MV-4-11 (cell line): ENCODE results near the gene CT45A6.
"Not testable (repeated sequence)": the region's sequence is repeated elsewhere in the genome, so short reads cannot be mapped to it uniquely, and the experiment has no call there.

Source experiments
- DNase-seq: peaks from one replicate; lab custom pipeline; 2025; lab: John Stamatoyannopoulos, UW

The CT45A6 gene

GRCh38 chrX:135802687-135803086 lies at the start of gene CT45A6:
TSS of gene CT45A6 (minus strand) at chrX:135802787. CDS start at chrX:135798993, 3,794 bp downstream.
- DNase-seq = not testable (repeated sequence)

GRCh38 chrX:135837180-135837579 lies 34.6 kb upstream of the CT45A6 start, which contains the start of gene CT45A7:
TSS of gene CT45A7 (minus strand) at chrX:135837280. CDS start at chrX:135833533, 3,747 bp downstream.
- DNase-seq = not testable (repeated sequence)

- not testable (repeated sequence) for DNase-seq
Measured at GRCh38 chrX:135819912-135820311, 17.3 kb upstream of the CT45A6 start, which contains the start of gene CT45A2. TSS of gene CT45A2 (minus strand) at chrX:135820012. CDS start at chrX:135816265, 3,747 bp downstream.

- DNase-seq = not testable (repeated sequence)
Measured at GRCh38 chrX:135785403-135785802, 17.2 kb downstream of the CT45A6 start, which contains the start of gene CT45A5. TSS of gene CT45A5 (minus strand) at chrX:135785503. CDS start at chrX:135781729, 3,774 bp downstream.

GRCh38 chrX:135768091-135768490 lies 34.5 kb downstream of the CT45A6 start, which contains the start of gene CT45A3:
TSS of gene CT45A3 (minus strand) at chrX:135768191. CDS start at chrX:135764444, 3,747 bp downstream.
- DNase-seq = not testable (repeated sequence)

- DNase-seq = not testable (repeated sequence)
Measured at GRCh38 chrX:135744739-135745138, 57.8 kb downstream of the CT45A6 start.
